ENCODE data around the gene NALCN.

DNA sequence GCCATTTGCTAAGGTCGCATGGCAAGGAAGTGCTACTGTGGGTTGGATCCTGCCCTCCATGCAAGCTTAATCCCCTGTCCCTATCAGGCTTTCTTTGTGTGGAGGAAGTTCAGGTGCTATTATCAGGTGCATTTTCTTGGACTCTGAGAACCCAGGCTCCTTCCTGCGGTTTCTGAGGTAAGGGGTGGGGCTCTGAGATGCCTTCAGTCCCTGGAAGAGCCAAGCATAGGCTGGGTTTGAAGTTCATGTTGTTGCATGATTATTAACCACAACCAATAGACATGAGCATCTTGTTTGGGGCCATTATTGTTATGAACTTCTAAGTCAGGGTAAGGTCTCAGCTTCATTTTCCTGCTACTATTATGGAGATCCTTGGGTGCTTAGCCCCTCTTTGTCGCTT, 109.5 kb downstream of the NALCN start:
- no peak for TF ChIP-seq POLR2A (IDR thresholded peaks at IDR 0.05)
- TF ChIP-seq, protein P1, sequence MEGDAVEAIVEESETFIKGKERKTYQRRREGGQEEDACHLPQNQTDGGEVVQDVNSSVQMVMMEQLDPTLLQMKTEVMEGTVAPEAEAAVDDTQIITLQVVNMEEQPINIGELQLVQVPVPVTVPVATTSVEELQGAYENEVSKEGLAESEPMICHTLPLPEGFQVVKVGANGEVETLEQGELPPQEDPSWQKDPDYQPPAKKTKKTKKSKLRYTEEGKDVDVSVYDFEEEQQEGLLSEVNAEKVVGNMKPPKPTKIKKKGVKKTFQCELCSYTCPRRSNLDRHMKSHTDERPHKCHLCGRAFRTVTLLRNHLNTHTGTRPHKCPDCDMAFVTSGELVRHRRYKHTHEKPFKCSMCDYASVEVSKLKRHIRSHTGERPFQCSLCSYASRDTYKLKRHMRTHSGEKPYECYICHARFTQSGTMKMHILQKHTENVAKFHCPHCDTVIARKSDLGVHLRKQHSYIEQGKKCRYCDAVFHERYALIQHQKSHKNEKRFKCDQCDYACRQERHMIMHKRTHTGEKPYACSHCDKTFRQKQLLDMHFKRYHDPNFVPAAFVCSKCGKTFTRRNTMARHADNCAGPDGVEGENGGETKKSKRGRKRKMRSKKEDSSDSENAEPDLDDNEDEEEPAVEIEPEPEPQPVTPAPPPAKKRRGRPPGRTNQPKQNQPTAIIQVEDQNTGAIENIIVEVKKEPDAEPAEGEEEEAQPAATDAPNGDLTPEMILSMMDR (IDR thresholded peaks at IDR 0.05): no peak
- TF ChIP-seq POLR2AphosphoS5 (IDR thresholded peaks at IDR 0.05): no peak
- TF ChIP-seq EP300 (IDR thresholded peaks at IDR 0.05): no peak
